A673 (cell line): ENCODE data around the gene VAV3.

Source experiments
- CTCF ChIP-seq: fragments of 300-800, 200-600 bp; sonication (generic); conservative IDR thresholded peaks from 2 replicates; pipeline ENCODE4 v1.5.1; 2017; ENCODE audit warnings: low read depth, mild to moderate bottlenecking, antibody characterized with exemption, low read length, moderate library complexity, mixed read lengths
- EZH2 ChIP-seq: fragments of 200-600 bp; sonication (generic); IDR thresholded peaks from 2 replicates; pipeline ENCODE4 v1.6.1; 2017; ENCODE audit warnings: borderline replicate concordance, low read depth, mild to moderate bottlenecking, mixed read lengths, antibody characterized with exemption, low read length; ENCODE audit not compliant: poor library complexity, severe bottlenecking

- TF ChIP-seq CTCF: no peak
- no peak for TF ChIP-seq EZH2
Measured at GRCh38 chr1:107831921-107832320, 133.1 kb downstream of the VAV3 start.
